ENCODE results near the gene SEC24B. TPM values are rescaled to one million over a fixed set of nuclear protein-coding genes. Genes with fewer than 3 reads are reported as not detected.

SEC24B gene
- total and polyA plus RNA-seq, 10 of the 15 experiments (the other 5 are each of a cell fraction or from before 2014, with no cell fraction given): 6.4 to 43.2 (median 16.0) TPM

DNA sequence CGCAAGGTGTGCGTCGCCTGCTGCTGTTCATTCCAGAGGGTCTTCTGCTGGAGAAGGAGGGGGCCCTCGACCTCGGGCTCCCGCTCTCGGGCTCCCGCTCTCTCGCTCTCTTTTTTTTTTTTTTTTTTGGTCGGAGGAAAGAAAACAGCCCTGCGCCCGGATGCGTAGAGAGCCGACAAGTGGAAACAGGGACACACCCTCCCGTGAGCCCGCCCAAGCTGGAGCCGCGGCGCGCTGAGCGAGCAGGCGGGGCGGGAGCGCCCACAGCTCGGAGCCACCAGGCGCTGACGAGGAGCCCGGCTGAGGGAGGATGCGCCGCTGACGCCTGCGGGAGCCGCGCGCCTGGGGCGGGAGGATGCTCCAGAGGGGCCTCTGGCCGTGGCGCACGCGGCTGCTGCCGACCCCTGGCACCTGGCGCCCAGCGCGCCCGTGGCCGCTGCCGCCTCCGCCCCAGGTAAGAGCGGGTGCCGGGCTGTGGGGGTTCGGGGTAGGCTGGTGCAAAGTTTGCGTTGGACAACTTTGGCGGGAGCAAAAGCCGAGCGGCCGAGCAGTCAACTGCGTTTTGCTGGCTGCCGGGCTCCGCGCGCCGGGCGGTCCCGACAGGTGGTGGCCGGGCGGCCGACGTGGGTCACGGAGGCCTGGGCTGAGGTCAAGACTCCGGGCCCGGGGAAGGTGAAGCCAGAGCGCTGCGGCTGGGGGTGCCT, 126.5 kb downstream of the SEC24B start, which contains the start of gene MCUB (continued):
- TF ChIP-seq, protein P1, sequence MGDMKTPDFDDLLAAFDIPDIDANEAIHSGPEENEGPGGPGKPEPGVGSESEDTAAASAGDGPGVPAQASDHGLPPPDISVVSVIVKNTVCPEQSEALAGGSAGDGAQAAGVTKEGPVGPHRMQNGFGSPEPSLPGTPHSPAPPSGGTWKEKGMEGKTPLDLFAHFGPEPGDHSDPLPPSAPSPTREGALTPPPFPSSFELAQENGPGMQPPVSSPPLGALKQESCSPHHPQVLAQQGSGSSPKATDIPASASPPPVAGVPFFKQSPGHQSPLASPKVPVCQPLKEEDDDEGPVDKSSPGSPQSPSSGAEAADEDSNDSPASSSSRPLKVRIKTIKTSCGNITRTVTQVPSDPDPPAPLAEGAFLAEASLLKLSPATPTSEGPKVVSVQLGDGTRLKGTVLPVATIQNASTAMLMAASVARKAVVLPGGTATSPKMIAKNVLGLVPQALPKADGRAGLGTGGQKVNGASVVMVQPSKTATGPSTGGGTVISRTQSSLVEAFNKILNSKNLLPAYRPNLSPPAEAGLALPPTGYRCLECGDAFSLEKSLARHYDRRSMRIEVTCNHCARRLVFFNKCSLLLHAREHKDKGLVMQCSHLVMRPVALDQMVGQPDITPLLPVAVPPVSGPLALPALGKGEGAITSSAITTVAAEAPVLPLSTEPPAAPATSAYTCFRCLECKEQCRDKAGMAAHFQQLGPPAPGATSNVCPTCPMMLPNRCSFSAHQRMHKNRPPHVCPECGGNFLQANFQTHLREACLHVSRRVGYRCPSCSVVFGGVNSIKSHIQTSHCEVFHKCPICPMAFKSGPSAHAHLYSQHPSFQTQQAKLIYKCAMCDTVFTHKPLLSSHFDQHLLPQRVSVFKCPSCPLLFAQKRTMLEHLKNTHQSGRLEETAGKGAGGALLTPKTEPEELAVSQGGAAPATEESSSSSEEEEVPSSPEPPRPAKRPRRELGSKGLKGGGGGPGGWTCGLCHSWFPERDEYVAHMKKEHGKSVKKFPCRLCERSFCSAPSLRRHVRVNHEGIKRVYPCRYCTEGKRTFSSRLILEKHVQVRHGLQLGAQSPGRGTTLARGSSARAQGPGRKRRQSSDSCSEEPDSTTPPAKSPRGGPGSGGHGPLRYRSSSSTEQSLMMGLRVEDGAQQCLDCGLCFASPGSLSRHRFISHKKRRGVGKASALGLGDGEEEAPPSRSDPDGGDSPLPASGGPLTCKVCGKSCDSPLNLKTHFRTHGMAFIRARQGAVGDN (IDR thresholded peaks at IDR 0.05): peak; percentile 42; the same call in 1 of the 2 replicates
- TF ChIP-seq, protein P2, sequence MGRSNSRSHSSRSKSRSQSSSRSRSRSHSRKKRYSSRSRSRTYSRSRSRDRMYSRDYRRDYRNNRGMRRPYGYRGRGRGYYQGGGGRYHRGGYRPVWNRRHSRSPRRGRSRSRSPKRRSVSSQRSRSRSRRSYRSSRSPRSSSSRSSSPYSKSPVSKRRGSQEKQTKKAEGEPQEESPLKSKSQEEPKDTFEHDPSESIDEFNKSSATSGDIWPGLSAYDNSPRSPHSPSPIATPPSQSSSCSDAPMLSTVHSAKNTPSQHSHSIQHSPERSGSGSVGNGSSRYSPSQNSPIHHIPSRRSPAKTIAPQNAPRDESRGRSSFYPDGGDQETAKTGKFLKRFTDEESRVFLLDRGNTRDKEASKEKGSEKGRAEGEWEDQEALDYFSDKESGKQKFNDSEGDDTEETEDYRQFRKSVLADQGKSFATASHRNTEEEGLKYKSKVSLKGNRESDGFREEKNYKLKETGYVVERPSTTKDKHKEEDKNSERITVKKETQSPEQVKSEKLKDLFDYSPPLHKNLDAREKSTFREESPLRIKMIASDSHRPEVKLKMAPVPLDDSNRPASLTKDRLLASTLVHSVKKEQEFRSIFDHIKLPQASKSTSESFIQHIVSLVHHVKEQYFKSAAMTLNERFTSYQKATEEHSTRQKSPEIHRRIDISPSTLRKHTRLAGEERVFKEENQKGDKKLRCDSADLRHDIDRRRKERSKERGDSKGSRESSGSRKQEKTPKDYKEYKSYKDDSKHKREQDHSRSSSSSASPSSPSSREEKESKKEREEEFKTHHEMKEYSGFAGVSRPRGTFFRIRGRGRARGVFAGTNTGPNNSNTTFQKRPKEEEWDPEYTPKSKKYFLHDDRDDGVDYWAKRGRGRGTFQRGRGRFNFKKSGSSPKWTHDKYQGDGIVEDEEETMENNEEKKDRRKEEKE (IDR thresholded peaks at IDR 0.05): 0 out of 2 replicates have a peak, but pooled peaks have one; percentile 41
- TF ChIP-seq TAF1 (IDR thresholded peaks at IDR 0.05; ENCODE audit: borderline replicate concordance, low read depth, low read length): peak; percentile 61; the same call in 1 of the 2 replicates
- TF ChIP-seq YBX1 (IDR thresholded peaks at IDR 0.05): no peak
- peak; percentile 61 for TF ChIP-seq POLR2AphosphoS5 (IDR thresholded peaks at IDR 0.05; ENCODE audit: low read length)
- TF ChIP-seq IKZF1 (conservative IDR thresholded peaks at IDR 0.05): peak; percentile 48
- peak; percentile 59; the same call in 1 of the 2 replicates for TF ChIP-seq ZNF217 (IDR thresholded peaks at IDR 0.05)
- no peak for TF ChIP-seq KLF5 (IDR thresholded peaks at IDR 0.05; ENCODE audit: partially characterized antibody)
- TF ChIP-seq NR2F1 (conservative IDR thresholded peaks at IDR 0.05): peak; percentile 84
- peak; percentile 40; the same call in 1 of the 2 replicates for TF ChIP-seq RB1 (IDR thresholded peaks at IDR 0.05; ENCODE audit: borderline replicate concordance)
- peak; percentile 59; the same call in 1 of the 2 replicates for TF ChIP-seq NBN (IDR thresholded peaks at IDR 0.05)
- peak; percentile 25 to 63; a peak in 3 of 4 replicates for TF ChIP-seq BHLHE40 (IDR thresholded peaks at IDR 0.05; ENCODE audit: borderline replicate concordance in 1 of 2, low read depth in 2 of 2, low read length in 1 of 2)
- TF ChIP-seq NFYA (IDR thresholded peaks at IDR 0.05; ENCODE audit: borderline replicate concordance, low read depth, low read length): no peak
- TF ChIP-seq TCF3 (IDR thresholded peaks at IDR 0.05; ENCODE audit: borderline replicate concordance, insufficient read depth, low read depth, low read length): 0 out of 2 replicates have a peak, but pooled peaks have one; percentile 15
- no peak for TF ChIP-seq MEF2A (IDR thresholded peaks at IDR 0.05; ENCODE audit: insufficient read depth, low read depth, low read length)
- peak; percentile 20; the same call in 1 of the 2 replicates for TF ChIP-seq ASH2L (IDR thresholded peaks at IDR 0.05; ENCODE audit: borderline replicate concordance, low read depth)
- TF ChIP-seq GATAD2B (conservative IDR thresholded peaks at IDR 0.05; ENCODE audit: low read depth): peak; percentile 63; the same call in 1 of the 2 replicates
- peak; percentile 26; the same call in 1 of the 2 replicates for TF ChIP-seq RAD21 (IDR thresholded peaks at IDR 0.05; ENCODE audit: insufficient read depth, low read depth, low read length)
- peak; percentile 78; the same call in 1 of the 2 replicates for TF ChIP-seq BACH1 (IDR thresholded peaks at IDR 0.05; ENCODE audit: borderline replicate concordance)
- TF ChIP-seq POLR2A (IDR thresholded peaks at IDR 0.05; ENCODE audit: low read depth, low read length): peak; percentile 87
- TF ChIP-seq, protein P3, sequence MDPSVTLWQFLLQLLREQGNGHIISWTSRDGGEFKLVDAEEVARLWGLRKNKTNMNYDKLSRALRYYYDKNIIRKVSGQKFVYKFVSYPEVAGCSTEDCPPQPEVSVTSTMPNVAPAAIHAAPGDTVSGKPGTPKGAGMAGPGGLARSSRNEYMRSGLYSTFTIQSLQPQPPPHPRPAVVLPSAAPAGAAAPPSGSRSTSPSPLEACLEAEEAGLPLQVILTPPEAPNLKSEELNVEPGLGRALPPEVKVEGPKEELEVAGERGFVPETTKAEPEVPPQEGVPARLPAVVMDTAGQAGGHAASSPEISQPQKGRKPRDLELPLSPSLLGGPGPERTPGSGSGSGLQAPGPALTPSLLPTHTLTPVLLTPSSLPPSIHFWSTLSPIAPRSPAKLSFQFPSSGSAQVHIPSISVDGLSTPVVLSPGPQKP (IDR thresholded peaks at IDR 0.05; ENCODE audit: low read depth, low read length): 0 out of 2 replicates have a peak, but pooled peaks have one; percentile 10
- no peak for TF ChIP-seq MYC (IDR thresholded peaks at IDR 0.05; ENCODE audit: insufficient read depth, insufficient read length, insufficient replicate concordance, low read length, severe bottlenecking)
- TF ChIP-seq SMARCA5 (IDR thresholded peaks at IDR 0.05): peak; percentile 78
